8988T (cell line): ENCODE data around the gene CAST.
"Not testable (repeated sequence)": the region's sequence is repeated elsewhere in the genome, so short reads cannot be mapped to it uniquely, and the experiment has no call there.

Source experiments
- DNase-seq: peaks from one replicate; pipeline ENCODE4 v3.0.0; 2011

CAST gene

GRCh38 chr5:96714951-96715451 is 52.8 kb downstream of the CAST start:
- no peak for DNase-seq

GRCh38 chr5:96716007-96716406 is 53.8 kb downstream of the CAST start:
- DNase-seq = no peak

GRCh38 chr5:96716716-96717115 is 54.5 kb downstream of the CAST start:
- no peak for DNase-seq

GRCh38 chr5:96717874-96718273 is 55.7 kb downstream of the CAST start:
- no peak for DNase-seq

GRCh38 chr5:96718635-96719077 is 56.5 kb downstream of the CAST start:
- no peak for DNase-seq

GRCh38 chr5:96720408-96720807 is 58.2 kb downstream of the CAST start:
- no peak for DNase-seq

- no peak for DNase-seq
Measured at GRCh38 chr5:96721351-96721977, 59.3 kb downstream of the CAST start.

GRCh38 chr5:96725257-96725656 is 63.1 kb downstream of the CAST start:
- DNase-seq = no peak

GRCh38 chr5:96726802-96727201 is 64.6 kb downstream of the CAST start:
- DNase-seq = no peak

GRCh38 chr5:96729156-96729555 is 67.0 kb downstream of the CAST start:
- DNase-seq = no peak

- DNase-seq = no peak
Measured at GRCh38 chr5:96730586-96730985, 68.4 kb downstream of the CAST start.

- DNase-seq = no peak
Measured at GRCh38 chr5:96733771-96734500, 71.8 kb downstream of the CAST start.

- no peak for DNase-seq
Measured at GRCh38 chr5:96734871-96735325, 72.7 kb downstream of the CAST start.

- no peak for DNase-seq
Measured at GRCh38 chr5:96736937-96737336, 74.8 kb downstream of the CAST start.

- no peak for DNase-seq
Measured at GRCh38 chr5:96741106-96741505, 78.9 kb downstream of the CAST start.

GRCh38 chr5:96741891-96742309 is 79.7 kb downstream of the CAST start:
- no peak for DNase-seq

GRCh38 chr5:96742538-96742937 is 80.4 kb downstream of the CAST start:
- DNase-seq = no peak

- no peak for DNase-seq
Measured at GRCh38 chr5:96743065-96743768, 81.0 kb downstream of the CAST start.

GRCh38 chr5:96743805-96744204 is 81.6 kb downstream of the CAST start:
- DNase-seq = no peak

- DNase-seq = not testable (repeated sequence)
Measured at GRCh38 chr5:96744218-96744617, 82.0 kb downstream of the CAST start.

- no peak for DNase-seq
Measured at GRCh38 chr5:96745025-96745424, 82.8 kb downstream of the CAST start.

GRCh38 chr5:96745844-96746531 is 83.8 kb downstream of the CAST start:
- DNase-seq = no peak

- DNase-seq = no peak
Measured at GRCh38 chr5:96747720-96748119, 85.5 kb downstream of the CAST start.
